SK-N-SH (cell line): Measurements from ENCODE around the gene FBXO10.

ENCODE experiments used
- CTCF ChIP-seq: fragments of 200-600 bp; sonication (generic); IDR thresholded peaks from 2 replicates; pipeline ENCODE4 v1.6.1; 2017; ENCODE audit warnings: antibody characterized with exemption, mild to moderate bottlenecking, moderate library complexity
- FOXM1 ChIP-seq: IDR thresholded peaks from 2 replicates; pipeline ENCODE4 v1.4.0; 2012; ENCODE audit warnings: low read depth, mild to moderate bottlenecking
- GABPA ChIP-seq: IDR thresholded peaks from 2 replicates; pipeline ENCODE4 v1.4.0; 2012; ENCODE audit warnings: low read depth, mild to moderate bottlenecking
- JUND ChIP-seq: IDR thresholded peaks from 2 replicates; pipeline ENCODE4 v1.4.0; 2012
- NRF1 ChIP-seq: IDR thresholded peaks from 2 replicates; pipeline ENCODE4 v1.6.1; 2012; ENCODE audit warnings: low read depth, mild to moderate bottlenecking, low read length
- TAF1 ChIP-seq: IDR thresholded peaks from 2 replicates; pipeline ENCODE4 v1.6.1; 2012; ENCODE audit warnings: low read depth, mild to moderate bottlenecking, low read length, moderate library complexity, borderline replicate concordance
- YY1 ChIP-seq: IDR thresholded peaks from 2 replicates; pipeline ENCODE4 v1.4.0; 2012; ENCODE audit warnings: low read depth, mild to moderate bottlenecking
- ZBTB33 ChIP-seq: IDR thresholded peaks from 2 replicates; pipeline ENCODE4 v1.4.0; 2012; ENCODE audit warnings: low read depth, borderline replicate concordance

DNA sequence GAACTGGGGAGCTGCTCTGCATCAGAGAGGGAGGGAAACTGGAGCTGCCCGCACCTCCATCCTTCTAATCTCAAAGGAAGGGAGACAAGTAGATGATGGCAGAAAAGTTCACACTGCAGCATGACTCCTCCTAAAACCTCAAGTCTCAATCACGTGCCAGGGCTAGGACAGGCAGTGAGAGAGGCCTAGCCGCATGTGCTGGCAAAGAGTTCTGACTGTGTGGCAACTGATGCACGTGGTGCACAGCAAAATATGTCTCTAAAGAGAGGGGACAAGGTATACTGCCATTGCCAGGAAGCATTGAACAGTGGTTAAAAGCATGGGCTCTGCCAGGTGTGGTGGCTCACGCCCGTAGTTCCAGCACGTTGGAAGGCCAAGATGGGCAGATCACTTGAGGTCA is 38.1 kb downstream of the FBXO10 start:
- TF ChIP-seq CTCF (no peak), YY1 (no peak), FOXM1 (no peak), ZBTB33 (no peak), TAF1 (no peak), GABPA (no peak), JUND (no peak), NRF1 (no peak)
